ENCODE measurements around the gene RIMBP2.

DNA sequence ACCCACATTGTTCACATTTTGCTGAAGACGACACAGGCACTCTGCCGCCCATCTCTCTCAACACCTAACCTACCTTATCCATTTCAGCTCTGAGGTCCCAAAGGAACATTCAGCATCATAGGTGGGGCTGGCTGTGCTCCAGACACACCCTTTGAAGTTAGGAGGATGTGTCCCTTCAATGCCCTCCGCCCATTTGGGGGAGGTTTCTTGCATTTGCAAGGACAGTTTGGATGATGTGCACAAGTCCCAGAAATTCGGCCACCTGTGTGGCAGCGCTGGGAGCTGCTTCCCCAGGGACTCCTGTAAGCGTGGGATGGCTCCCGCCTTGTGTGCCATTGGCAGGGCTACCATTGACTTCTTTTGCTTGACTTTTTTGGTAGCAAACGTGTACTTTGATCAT, 113.8 kb downstream of the RIMBP2 start:
- TF ChIP-seq EZH2phosphoT487 (IDR thresholded peaks at IDR 0.05; ENCODE audit: insufficient read depth, low read depth) (no peak), EZH2 (IDR thresholded peaks at IDR 0.05; ENCODE audit: insufficient read depth, poor library complexity, severe bottlenecking) (no peak)
